HepG2 (cell line): Measurements from ENCODE around the gene COX7A2L. TPM values are rescaled to one million over a fixed set of nuclear protein-coding genes. Genes with fewer than 3 reads are reported as not detected.

Experiments used
- ATAC-seq: fragments of 200-7000 bp; cut with Tn5 transposase; 3 replicates; pipeline ENCODE4 v1.9.1; 2020; ENCODE audit warnings: mild to moderate bottlenecking, moderate library complexity
- BruUV-seq: library from RNA; stranded (reverse); fragments of 400-500 nt; replicated peaks from 2 replicates; lab custom pipeline; 2021; lab: Mats Ljungman, UMichigan
- CTCF ChIA-PET: fragments of 300-600 bp; formaldehyde crosslinking; extraction: SDS; loops from one replicate; lab custom pipeline; 2021; ENCODE audit warnings: low total read pairs, inconsistent platforms, low intra/inter-chr PET ratio; lab: Yijun Ruan, JAX
- POLR2A ChIA-PET: fragments of 350-600 bp; sonication (Branson Sonifier 250); formaldehyde crosslinking; loops from one replicate; lab custom pipeline; 2020; ENCODE audit warnings: antibody characterized with exemption, inconsistent platforms; lab: Yijun Ruan, JAX
- DNase-seq: peaks from one replicate; pipeline ENCODE4 v3.0.0-alpha.2; 2015; ENCODE audit warnings: low spot score
- FAIRE-seq: peaks from 3 replicates; lab custom pipeline; 2011; peaks lifted over from hg19 to GRCh38; lab: Jason Lieb, UNC
- H2AFZ ChIP-seq: one replicate; pipeline ENCODE4 v1.6.1; 2011; ENCODE audit warnings: low read length, inconsistent platforms
- H3K27ac ChIP-seq: fragments of 300-600 bp; 3 replicates; pipeline ENCODE4 v1.8.0; 2011; ENCODE audit warnings: mixed run types, mild to moderate bottlenecking, mixed read lengths, low read length, inconsistent platforms; ENCODE audit not compliant: insufficient read depth; ENCODE audit errors: extremely low read length
- H3K27me3 ChIP-seq, 2 experiments: fragments of 200-600 bp in 1 of 2; 2 replicates in 1 of 2; 3 replicates in 1 of 2; pipeline versions ENCODE4 v1.6.0 to v1.8.0; 2011; ENCODE audit warnings: low read length in 2 of 2, mild to moderate bottlenecking in 2 of 2, moderate library complexity in 2 of 2, inconsistent platforms in 1 of 2; ENCODE audit not compliant: insufficient read depth in 2 of 2, control insufficient read depth in 1 of 2
- H3K36me3 ChIP-seq, 2 experiments: fragments of 200-600 bp in 1 of 2; replicated peaks in 1 of 2; 2 replicates in 1 of 2; 3 replicates in 1 of 2; pipeline versions ENCODE4 v1.5.1 to v1.8.0; 2011; ENCODE audit warnings: low read length in 2 of 2, inconsistent platforms in 1 of 2; ENCODE audit not compliant: insufficient read depth in 2 of 2, control insufficient read depth in 1 of 2
- H3K4me1 ChIP-seq: 2 replicates; pipeline ENCODE4 v1.5.1; 2012; ENCODE audit warnings: low read length, inconsistent platforms; ENCODE audit not compliant: insufficient read depth
- H3K4me2 ChIP-seq: 2 replicates; pipeline ENCODE4 v1.6.0; 2011; ENCODE audit warnings: low read depth, low read length, inconsistent platforms
- H3K4me3 ChIP-seq, 3 experiments: fragments of 200-600 bp in 1 of 3; sonication (generic), shearing (Covaris generic) in 1 of 3; replicated peaks in 1 of 3; 2 replicates each; pipeline ENCODE4 v1.5.1; 2011 to 2016; ENCODE audit warnings: low read length in 3 of 3, inconsistent platforms in 2 of 3, low read depth in 2 of 3, mild to moderate bottlenecking in 2 of 3, control low read depth in 1 of 3, mixed read lengths in 1 of 3; ENCODE audit not compliant: insufficient read depth in 1 of 3
- H3K79me2 ChIP-seq: one replicate; pipeline ENCODE4 v1.6.1; 2011; ENCODE audit warnings: low read length, inconsistent platforms; ENCODE audit not compliant: insufficient read depth
- H3K9ac ChIP-seq: 2 replicates; pipeline ENCODE4 v1.6.0; 2011; ENCODE audit warnings: mild to moderate bottlenecking, low read depth, low read length, inconsistent platforms; ENCODE audit not compliant: insufficient read depth
- H3K9me3 ChIP-seq: 2 replicates; pipeline ENCODE4 v1.5.1; 2012; ENCODE audit warnings: mild to moderate bottlenecking, low read length
- H4K20me1 ChIP-seq: 2 replicates; pipeline ENCODE4 v1.6.0; 2011; ENCODE audit warnings: inconsistent platforms, mild to moderate bottlenecking, low read length, moderate library complexity; ENCODE audit not compliant: insufficient read depth
- JARID2 ChIP-seq: sonication (generic); formaldehyde crosslinking; IDR thresholded peaks from 2 replicates; pipeline ENCODE4 v1.8.1; 2023; ENCODE audit warnings: missing genetic modification reagents, inconsistent platforms; ENCODE audit not compliant: insufficient replicate concordance
- PCBP2 ChIP-seq: fragments of 200-400 bp; formaldehyde crosslinking; optimal IDR thresholded peaks from 2 replicates; pipeline ENCODE3; 2018; ENCODE audit warnings: low read length, low read depth; ENCODE audit not compliant: poor library complexity, severe bottlenecking
- POLR2AphosphoS5 ChIP-seq: IDR thresholded peaks from 2 replicates; pipeline ENCODE4 v1.6.1; 2012; ENCODE audit warnings: low read depth, low read length
- PPARG ChIP-seq: conservative IDR thresholded peaks from 2 replicates; pipeline ENCODE4 v1.6.1; 2016; ENCODE audit warnings: missing biosample characterization, missing genetic modification reagents
- RBM22 ChIP-seq: fragments of 200-400 bp; formaldehyde crosslinking; optimal IDR thresholded peaks from 2 replicates; pipeline ENCODE3; 2017; ENCODE audit warnings: mild to moderate bottlenecking, low read length, moderate library complexity
- STAT5B ChIP-seq: sonication (generic); formaldehyde crosslinking; IDR thresholded peaks from 2 replicates; pipeline ENCODE4 v1.4.0; 2020; ENCODE audit warnings: missing genetic modification reagents
- TEAD3 ChIP-seq: optimal IDR thresholded peaks from 2 replicates; pipeline ENCODE3; 2016; ENCODE audit warnings: borderline replicate concordance
- ZNF672 ChIP-seq: sonication (generic); formaldehyde crosslinking; IDR thresholded peaks from 2 replicates; pipeline ENCODE4 v1.8.1; 2022; ENCODE audit warnings: missing genetic modification reagents
- WGBS: methylation state at CpG from one replicate; pipeline ENCODE4 v1.1.6; 2017; ENCODE audit warnings: low lambda C conversion rate; 5-methylcytosine and 5-hydroxymethylcytosine counted together
- in situ Hi-C: cut with HindIII; loops from 2 replicates; pipeline ENCODE4 v1.10.0; 2017; ENCODE audit warnings: low pct_unique_long_range_greater_than_20kb; ENCODE audit not compliant: extremely low pct_ligation_motif_present
- intact Hi-C: fragments of 100-400 bp; cut with micrococcal nuclease; formaldehyde crosslinking; loops from one replicate; pipeline ENCODE4 v1.10.0; 2022; ENCODE audit not compliant: unreplicated experiment
- polyA plus RNA-seq, 8 experiments: library from polyadenylated mRNA; depleted of rRNA in 3 of 8; stranded (reverse) in 7 of 8; unstranded in 1 of 8; fragments of >200 nt; fragmentation: Illumina TruSeq in 4 of 8; extraction: Trizol in 4 of 8; gene quantifications; 2 replicates each; pipeline versions ENCODE4 v1.2.1 to v1.2.3, GENCODE V29; 2011 to 2016; ENCODE audit warnings: low read depth in 4 of 8, missing spikeins in 1 of 8, mixed read lengths in 1 of 8; ENCODE audit not compliant: insufficient read depth in 1 of 8
- total RNA-seq, 5 experiments: library from RNA; depleted of rRNA; stranded (reverse); fragments of >200 nt; fragmentation: Illumina TruSeq; extraction: Trizol; gene quantifications; 2 replicates each; pipeline ENCODE4 v1.2.3, GENCODE V29; 2016; ENCODE audit warnings: low read depth in 1 of 5
- TF ChIP-seq, protein P1 (sequence below): sonication (generic); formaldehyde crosslinking; IDR thresholded peaks from 2 replicates; pipeline ENCODE4 v1.4.0; 2020; ENCODE audit warnings: mild to moderate bottlenecking, missing genetic modification reagents
- TF ChIP-seq, protein P2 (sequence below): IDR thresholded peaks from 2 replicates; pipeline ENCODE4 v1.6.1; 2016; ENCODE audit warnings: low read depth, control low read depth
- TF ChIP-seq, protein P3 (sequence below): sonication (generic); formaldehyde crosslinking; conservative IDR thresholded peaks from 2 replicates; pipeline ENCODE4 v1.8.0; 2022; ENCODE audit warnings: mild to moderate bottlenecking, moderate library complexity, missing genetic modification reagents
- TF ChIP-seq, protein P4 (sequence below): sonication (generic); formaldehyde crosslinking; IDR thresholded peaks from 2 replicates; pipeline ENCODE4 v1.5.0; 2020; ENCODE audit warnings: mild to moderate bottlenecking, missing genetic modification reagents

Gene COX7A2L
- total and polyA plus RNA-seq, 2 of the 13 experiments (the other 11 are each of a cell fraction or from before 2014, with no cell fraction given) = 155 to 201 TPM

DNA sequence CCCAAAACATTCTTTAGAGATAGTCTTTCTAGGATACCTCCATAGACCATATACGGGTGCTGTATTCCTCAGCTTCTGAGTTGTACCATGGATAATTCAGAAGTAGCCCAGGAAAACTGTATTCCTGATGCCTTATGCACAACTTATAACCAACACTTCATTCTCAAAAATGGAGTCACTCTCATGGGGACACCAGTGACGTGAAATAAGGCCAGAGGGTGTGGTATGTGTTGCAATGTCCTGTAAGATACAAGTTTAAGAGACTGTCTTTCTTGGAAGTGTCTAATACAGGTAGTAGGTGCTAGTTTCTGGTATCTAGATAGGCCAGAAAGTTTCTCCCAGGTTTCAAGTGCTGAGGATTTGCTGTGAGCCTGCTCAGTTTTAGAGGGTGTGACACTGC is 36.1 kb downstream of the COX7A2L start:
- peak; percentile 5; the same call in 2 of the 3 replicates for ATAC-seq
- Histone ChIP-seq H3K4me1 (peaks cover 52% of the 10 kb centered on the region), H2AFZ (no peak overlapping the region), H3K27me3 (no peaks in the 10 kb centered on the region), H3K4me2 (no peak overlapping the region), H3K4me3 (no peak overlapping the region), H3K9me3 (no peaks in the 10 kb centered on the region), H3K9ac (no peak overlapping the region), H4K20me1 (peaks cover 56% of the 10 kb centered on the region), H3K36me3 (peaks cover 27 to 92% of the 10 kb centered on the region in 2 experiments), H3K27ac (no peak overlapping the region), H3K79me2 (no peaks in the 10 kb centered on the region)
- POLR2A ChIA-PET = no interaction called here
- 100% methylated on average over 2 of the region's 2 CpGs for WGBS
- in situ Hi-C loops = no loop called here
- intact Hi-C loops = loop anchor here (5.0 kb wide), 1 partner anchor 233 kb away; no protein-coding TSS in a partner anchor
- CTCF ChIA-PET = no interaction called here
- no peak for DNase-seq
- no TSS peak for BruUV-seq
- TF ChIP-seq, protein P1, sequence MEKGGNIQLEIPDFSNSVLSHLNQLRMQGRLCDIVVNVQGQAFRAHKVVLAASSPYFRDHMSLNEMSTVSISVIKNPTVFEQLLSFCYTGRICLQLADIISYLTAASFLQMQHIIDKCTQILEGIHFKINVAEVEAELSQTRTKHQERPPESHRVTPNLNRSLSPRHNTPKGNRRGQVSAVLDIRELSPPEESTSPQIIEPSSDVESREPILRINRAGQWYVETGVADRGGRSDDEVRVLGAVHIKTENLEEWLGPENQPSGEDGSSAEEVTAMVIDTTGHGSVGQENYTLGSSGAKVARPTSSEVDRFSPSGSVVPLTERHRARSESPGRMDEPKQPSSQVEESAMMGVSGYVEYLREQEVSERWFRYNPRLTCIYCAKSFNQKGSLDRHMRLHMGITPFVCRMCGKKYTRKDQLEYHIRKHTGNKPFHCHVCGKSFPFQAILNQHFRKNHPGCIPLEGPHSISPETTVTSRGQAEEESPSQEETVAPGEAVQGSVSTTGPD (CRISPR knock-in tag) = no peak
- TF ChIP-seq POLR2AphosphoS5 (peak; percentile 31; the same call in 1 of the 2 replicates), PCBP2 (no peak), STAT5B (no peak), RBM22 (peak; percentile 96), PPARG (CRISPR knock-in tag) (no peak)
- FAIRE-seq = no peak

DNA sequence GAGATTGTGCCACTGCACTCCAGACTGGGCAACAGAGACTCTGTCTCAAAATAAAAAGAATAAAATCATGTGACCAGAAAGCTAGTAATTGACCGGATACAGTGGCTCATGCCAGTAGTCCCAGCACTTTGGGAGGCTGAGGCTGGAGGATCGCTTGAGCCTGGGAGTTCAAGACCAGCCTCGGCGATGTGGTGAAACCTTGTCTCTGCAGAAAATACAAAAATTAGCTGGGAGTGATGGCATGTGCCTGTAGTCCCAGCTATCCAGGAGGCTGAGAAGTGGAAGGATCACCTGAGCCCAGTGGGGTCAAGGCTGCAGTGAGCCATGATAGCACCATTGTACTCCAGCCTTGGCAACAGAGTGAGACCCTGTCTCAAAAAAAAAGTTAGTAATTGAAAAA is 36.8 kb downstream of the COX7A2L start:
- Histone ChIP-seq H2AFZ (no peak overlapping the region), H3K4me1 (peaks cover 52% of the 10 kb centered on the region), H3K79me2 (no peaks in the 10 kb centered on the region), H3K9me3 (no peaks in the 10 kb centered on the region), H4K20me1 (peaks cover 57% of the 10 kb centered on the region), H3K4me3 (no peak overlapping the region), H3K27ac (peak overlapping the region; percentile 4), H3K9ac (no peak overlapping the region), H3K36me3 (peaks cover 24 to 91% of the 10 kb centered on the region in 2 experiments), H3K27me3 (no peaks in the 10 kb centered on the region), H3K4me2 (no peak overlapping the region)
- BruUV-seq = no TSS peak
- WGBS = 98% methylated on average over 4 of the region's 4 CpGs
- ChIA-PET CTCF (no interaction called here), POLR2A (no interaction called here)
- peak; percentile 28 for ATAC-seq
- intact Hi-C loops = no loop called here
- FAIRE-seq = no peak
- in situ Hi-C loops = no loop called here
- DNase-seq = no peak
- TF ChIP-seq, protein P2, sequence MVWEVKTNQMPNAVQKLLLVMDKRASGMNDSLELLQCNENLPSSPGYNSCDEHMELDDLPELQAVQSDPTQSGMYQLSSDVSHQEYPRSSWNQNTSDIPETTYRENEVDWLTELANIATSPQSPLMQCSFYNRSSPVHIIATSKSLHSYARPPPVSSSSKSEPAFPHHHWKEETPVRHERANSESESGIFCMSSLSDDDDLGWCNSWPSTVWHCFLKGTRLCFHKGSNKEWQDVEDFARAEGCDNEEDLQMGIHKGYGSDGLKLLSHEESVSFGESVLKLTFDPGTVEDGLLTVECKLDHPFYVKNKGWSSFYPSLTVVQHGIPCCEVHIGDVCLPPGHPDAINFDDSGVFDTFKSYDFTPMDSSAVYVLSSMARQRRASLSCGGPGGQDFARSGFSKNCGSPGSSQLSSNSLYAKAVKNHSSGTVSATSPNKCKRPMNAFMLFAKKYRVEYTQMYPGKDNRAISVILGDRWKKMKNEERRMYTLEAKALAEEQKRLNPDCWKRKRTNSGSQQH (CRISPR knock-in tag) = no peak
- TF ChIP-seq, protein P3, sequence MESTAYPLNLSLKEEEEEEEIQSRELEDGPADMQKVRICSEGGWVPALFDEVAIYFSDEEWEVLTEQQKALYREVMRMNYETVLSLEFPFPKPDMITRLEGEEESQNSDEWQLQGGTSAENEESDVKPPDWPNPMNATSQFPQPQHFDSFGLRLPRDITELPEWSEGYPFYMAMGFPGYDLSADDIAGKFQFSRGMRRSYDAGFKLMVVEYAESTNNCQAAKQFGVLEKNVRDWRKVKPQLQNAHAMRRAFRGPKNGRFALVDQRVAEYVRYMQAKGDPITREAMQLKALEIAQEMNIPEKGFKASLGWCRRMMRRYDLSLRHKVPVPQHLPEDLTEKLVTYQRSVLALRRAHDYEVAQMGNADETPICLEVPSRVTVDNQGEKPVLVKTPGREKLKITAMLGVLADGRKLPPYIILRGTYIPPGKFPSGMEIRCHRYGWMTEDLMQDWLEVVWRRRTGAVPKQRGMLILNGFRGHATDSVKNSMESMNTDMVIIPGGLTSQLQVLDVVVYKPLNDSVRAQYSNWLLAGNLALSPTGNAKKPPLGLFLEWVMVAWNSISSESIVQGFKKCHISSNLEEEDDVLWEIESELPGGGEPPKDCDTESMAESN = 0 out of 2 replicates have a peak, but pooled peaks have one; percentile 40
- TF ChIP-seq JARID2 (CRISPR knock-in tag) = no peak
- TF ChIP-seq, protein P4, sequence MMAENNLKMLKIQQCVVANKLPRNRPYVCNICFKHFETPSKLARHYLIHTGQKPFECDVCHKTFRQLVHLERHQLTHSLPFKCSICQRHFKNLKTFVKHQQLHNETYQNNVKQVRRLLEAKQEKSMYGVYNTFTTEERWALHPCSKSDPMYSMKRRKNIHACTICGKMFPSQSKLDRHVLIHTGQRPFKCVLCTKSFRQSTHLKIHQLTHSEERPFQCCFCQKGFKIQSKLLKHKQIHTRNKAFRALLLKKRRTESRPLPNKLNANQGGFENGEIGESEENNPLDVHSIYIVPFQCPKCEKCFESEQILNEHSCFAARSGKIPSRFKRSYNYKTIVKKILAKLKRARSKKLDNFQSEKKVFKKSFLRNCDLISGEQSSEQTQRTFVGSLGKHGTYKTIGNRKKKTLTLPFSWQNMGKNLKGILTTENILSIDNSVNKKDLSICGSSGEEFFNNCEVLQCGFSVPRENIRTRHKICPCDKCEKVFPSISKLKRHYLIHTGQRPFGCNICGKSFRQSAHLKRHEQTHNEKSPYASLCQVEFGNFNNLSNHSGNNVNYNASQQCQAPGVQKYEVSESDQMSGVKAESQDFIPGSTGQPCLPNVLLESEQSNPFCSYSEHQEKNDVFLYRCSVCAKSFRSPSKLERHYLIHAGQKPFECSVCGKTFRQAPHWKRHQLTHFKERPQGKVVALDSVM (CRISPR knock-in tag) = peak; percentile 73; the same call in 1 of the 2 replicates
- no peak for TF ChIP-seq ZNF672 (CRISPR knock-in tag)
- TF ChIP-seq TEAD3 (CRISPR knock-in tag) = peak; percentile 32
